ENCODE results near the gene CDH8.

CDH8 gene

DNA sequence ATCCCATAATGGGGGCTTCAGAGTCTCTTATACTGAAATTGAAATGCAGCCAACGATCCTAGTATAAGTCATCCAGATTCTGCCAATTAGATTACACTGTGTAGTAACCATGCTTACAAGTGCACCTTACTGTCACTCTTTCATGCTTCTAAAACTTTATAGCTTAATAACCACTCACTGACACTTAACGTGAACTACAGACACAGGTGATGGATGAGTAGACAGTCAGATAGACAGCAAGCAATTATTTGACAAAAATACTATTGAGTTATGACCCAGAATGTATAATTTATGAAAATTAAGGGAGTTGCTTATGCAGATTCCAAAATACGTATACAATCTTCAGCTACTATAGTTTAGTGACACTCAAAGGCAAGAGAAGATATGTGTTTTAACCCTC is 6.3 kb downstream of the CDH8 start:
- no peak for DNase-seq

DNA sequence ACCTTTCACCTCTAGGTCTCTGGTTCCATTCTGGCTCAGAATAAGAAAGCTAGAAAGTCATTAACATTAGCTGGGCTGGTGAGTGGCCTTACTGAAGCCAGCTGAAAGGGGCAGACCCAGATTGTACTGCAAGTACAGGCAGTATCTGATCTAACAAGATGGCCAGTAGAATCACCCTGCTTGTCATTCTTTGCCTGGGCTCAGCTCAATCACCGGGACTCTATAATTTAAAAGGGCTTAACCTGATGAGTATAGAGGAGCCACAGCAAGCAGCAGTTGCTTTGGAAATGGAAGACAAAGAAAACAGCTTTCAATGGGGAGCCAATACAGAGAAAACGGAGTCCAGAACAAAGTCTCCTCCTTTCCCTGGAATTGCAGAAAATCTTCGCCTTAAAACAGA is 13.6 kb downstream of the CDH8 start:
- no peak for DNase-seq

DNA sequence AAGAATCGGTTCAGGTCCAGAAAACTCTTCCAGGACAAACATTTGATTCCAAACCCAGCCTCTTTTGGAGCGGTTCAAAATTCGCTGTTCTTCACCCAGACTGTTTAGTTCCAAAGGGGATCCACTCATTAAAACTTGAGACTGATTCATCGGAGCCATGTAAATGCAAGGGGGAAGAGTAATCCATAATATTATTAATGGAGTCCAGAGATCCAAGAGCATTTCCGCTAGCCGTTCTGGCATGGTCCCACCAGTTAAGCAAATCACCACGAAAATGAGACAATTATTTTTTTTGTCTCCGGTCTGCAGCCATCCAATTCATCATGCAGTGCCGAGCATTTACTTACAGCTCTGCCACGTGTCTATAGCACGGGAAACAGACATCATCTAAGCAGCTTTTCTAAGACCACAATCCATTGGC is 15.1 kb downstream of the CDH8 start:
- DNase-seq = no peak

DNA sequence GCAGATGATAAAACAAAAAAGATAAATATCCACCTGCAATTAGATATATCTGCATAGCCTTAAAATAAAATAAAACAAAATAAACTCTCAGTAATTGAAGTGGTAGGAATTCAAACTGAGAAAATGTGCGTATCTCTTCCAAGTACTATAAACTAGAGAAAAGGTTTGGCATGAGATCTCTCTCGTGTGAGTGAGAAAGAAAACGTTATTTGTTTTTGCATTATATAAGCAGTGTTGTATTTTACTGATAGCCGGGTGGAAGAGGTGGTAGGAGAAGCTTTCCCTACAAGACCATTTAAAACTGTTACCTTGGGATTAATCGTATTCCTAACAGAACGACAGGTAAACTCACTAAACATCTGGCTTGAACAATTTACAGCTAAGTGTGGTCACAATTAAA is 15.6 kb downstream of the CDH8 start:
- DNase-seq = no peak

DNA sequence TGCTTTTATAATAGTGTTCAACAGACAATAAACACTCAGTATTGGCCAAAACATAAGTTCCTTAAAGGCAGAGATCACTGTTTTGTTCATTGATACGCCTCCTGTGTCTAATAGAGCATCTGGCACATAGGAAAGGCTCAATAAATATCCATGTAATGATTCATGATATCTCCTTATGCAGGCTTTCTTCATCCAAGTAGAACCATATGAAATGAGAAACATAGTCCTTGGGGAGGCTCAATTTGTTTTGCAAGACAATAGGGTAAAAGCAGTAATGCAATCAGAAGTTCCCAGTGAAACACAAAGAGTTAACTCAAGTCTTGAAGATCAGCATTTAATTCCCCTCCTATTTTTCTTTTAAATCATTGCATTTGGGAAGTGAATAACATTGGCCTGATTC is 16.4 kb downstream of the CDH8 start:
- DNase-seq = no peak

DNA sequence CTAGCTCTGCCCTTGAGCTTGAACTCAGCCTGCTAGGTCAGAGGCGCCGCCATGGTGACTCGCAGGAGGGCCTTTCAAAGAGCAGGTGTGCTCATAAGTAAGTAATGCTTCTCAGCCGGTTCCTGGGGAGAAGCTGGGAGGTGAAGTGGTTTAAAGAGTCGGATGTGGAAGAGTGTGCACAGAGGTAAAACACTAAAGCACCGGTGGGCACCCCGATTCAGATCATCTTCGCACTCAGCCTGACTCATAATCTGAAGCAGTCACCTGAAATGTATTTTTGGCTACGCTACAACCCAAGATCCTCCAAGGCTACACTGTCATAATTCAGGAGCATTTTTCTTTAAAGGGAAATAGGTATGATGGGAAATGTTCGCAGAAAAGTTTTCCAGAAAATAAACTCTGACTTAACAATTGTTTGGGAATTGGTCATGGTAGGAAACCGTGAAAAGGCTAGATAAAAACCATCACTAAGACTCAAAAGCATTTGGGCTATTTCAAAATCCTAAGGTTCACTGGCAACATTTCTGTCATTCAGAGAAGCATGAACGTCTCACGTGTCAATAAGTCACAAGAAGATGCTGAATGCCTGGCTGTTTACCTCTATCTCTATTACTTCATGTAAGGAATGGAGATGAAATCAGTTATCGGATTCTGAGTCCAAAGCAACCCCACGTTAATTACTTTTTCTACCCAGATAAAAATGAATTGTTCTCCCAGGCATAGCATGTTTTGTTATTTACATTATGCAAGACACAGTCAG is 17.8 kb downstream of the CDH8 start:
- DNase-seq = no peak

DNA sequence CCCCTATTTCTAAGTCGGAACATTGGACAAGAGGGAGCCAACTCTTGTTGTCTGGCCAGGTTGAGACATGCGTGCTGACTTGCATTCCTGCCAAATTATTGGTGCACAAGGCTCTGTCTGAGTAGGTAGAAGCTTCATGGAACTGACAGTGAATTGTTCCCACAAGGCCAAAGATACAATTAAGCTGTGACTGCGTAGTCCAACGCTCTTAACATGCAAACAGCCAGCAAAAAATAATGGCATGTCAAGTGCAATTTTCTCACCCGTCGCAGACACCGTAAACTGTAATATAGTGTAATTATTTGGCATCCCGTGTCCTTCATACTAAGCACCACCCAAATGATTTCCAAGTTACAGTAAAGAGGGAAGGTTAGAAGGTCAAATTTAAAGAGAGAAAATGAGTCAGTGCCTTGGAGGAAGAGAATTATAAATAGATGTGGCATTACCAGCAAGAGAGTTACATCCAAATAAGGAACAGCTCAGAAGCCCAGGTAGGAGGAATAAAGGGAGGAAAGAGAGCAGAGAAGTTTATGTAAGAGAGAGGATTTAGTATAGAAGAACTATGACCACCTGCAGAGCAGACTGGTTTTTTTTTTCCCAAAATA is 21.8 kb downstream of the CDH8 start:
- no peak for DNase-seq

DNA sequence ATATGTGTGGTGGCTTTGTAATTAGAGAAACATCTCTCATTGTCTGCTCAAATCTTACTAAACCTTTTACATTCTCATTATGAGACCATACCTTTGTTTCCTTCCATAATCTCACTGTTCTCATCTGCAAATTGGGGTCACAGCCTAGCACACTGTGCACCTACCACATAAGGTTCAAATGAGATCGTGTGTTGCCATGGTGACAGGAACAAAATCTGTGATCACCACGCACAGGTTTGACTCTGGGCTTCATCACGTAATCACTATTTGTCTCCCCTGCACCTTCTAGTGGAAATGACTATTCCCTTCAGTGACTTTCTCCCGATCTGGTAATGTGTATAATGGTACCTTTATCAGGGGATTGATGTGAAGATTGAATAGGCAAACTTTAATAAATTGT is 26.1 kb downstream of the CDH8 start:
- DNase-seq = no peak

DNA sequence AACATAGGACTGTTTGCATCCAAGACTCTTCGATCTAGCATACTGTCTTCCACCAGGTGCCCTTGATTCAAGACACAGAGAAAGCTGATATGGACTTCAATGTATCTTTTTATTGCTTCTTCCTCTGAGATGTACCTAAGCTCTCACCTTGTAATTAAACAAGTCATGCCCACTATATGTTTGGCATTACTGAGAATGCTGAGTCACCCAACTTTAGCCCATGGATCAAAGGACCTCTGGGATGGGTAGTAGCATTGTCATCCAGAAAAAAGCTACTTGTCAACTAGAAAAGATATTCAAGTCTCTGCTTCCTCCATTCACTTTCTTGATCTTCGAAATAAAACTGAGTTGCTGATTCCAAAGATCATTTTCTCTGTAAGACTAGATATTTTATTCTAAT is 37.8 kb downstream of the CDH8 start:
- no peak for DNase-seq

DNA sequence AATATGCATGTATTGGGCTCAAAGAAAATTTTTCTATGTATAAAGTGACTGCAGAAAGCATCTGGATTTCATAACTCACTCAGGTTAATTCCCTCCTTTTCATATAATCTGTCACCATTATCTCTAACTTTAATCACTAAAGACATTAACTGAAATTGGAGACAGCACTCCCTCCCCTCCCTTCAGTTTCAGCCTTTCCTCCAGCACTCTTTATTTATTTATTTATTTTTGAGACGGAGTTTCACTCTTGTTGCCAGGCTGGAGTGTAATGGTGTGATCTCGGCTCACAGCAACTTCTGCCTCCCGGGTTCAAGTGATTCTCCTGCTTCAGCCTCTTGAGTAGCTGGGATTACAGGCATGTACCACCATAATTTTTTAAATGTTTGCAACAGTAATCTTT is 43.1 kb downstream of the CDH8 start:
- no peak for DNase-seq

DNA sequence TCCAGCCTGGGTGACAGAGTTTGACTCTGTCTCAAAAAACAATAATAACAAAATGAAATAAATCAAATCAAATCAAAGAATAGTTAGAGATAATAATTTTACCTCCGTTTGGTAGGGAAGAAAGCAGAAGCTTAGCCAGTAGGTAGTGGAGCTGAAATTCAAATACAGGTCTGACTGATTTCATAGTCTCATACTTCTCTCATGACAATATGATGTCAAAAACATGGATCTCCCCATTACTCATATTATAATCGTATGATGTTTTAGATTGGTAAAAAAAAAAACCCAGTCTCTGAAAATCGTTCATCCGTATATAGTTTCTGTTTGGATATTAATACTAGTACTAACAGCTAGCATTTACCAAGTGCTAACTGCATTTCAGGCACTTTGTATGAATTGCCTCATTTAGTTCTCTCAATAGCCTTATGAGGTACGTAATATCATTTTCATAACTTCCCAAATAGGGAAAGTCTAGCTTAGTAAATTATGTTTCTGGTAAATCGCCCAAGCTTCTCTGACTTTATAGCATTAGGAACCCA is 48.7 kb downstream of the CDH8 start:
- DNase-seq = no peak

DNA sequence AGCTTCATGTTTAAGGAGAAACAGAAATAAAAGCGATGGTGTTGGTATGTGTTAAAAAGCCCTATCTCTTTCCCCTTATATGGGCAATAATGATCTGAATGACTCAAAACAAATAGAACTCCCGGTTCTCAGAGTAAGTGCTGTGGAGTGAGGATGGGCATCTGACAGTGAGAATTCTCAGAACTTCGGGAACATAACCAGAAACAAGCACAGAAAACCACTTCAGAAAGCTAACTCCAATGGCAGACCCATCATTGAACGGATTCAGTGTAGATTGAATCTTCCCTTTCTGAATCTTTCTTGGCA is 67.2 kb downstream of the CDH8 start:
- no peak for DNase-seq

DNA sequence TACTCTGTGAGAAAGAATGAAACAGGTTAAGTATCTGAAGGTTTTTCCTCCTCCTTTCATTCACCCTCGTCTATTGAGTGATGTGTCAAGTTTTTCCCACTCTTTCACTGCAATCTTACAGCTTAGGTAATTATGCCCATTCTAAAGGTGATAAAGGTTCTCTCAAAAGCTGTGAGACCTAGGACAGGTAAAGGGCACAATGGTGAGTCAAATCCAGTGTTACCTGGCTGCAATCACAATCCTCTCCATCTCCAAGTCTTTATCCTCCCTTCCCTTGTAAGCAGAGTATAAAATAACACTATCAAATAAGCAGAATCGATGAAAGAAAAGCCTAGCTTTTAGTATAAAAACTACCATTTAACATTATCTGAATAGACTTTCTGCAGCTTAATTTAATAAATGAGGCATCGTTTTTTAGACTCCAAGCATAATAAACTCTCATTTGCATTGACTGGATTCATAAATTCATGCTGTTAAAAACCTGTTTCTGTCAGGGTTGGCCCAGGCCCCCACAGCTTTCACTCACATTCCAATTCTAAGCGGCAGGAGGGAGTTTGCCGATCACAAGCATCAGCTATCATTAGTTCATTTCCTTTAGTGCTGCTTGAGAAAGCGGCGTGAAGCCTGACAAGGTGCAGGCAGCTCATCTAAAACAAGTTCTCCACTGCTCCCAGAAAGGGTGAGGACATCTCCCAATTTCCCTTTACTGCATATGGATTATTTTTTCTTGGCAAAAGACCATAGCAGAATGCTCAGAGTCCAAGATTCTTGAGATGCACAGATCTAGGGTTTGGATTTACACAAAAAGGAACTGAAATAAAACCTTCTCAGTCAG is 67.8 kb downstream of the CDH8 start:
- DNase-seq = no peak

DNA sequence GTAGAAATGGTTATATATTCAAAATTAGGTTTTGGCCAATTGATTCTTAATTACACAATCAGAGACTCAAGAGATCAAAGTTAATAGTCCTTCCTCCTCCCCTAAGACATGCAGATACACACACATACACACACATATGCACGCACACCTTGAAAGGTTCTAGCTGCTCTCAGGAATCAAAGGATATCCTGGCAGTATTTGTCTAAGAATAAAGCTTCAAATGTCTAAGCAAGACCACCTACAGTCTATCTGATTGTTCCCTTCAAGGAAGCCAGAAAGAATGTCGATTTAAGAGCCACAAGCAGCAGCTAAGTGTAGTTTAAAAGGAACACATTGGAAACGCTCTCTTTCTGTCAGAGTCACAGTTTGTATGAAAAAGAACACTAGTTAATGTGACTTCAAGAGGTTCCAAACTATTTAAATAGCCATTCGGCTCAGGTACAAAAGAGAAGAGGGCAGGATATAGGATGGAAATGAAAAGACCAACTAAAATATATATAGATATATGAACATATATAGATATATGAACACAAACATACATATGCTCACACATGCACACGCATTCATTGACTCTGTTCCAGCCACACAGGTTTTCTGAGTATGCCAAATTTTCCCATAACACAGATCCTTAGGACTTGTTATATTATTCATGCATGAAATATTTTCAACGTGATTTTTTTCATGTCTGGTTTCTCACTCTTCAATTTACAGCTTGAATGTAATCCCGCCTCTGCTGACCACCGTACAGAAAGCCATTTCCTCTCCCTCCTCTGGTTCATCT is 79.0 kb downstream of the CDH8 start:
- DNase-seq = no peak

DNA sequence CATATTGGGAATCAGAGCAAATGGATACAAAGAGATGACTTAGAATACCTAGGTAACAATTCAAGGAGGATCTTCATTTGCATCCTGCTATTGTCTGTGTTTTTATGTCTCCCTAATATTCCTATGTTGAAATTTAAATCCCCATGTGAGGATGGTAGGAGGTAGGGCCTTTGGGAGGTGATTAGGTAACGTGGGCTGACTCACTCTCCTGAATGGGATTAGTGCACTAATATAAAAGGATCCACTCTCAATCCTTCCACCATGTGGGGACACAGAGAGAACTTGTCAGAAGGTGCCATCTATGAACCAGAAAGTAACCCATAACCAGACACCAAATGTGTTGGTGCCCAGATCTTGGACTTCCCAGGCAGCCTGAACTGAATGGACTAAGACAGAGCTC is 83.4 kb downstream of the CDH8 start:
- no peak for DNase-seq

DNA sequence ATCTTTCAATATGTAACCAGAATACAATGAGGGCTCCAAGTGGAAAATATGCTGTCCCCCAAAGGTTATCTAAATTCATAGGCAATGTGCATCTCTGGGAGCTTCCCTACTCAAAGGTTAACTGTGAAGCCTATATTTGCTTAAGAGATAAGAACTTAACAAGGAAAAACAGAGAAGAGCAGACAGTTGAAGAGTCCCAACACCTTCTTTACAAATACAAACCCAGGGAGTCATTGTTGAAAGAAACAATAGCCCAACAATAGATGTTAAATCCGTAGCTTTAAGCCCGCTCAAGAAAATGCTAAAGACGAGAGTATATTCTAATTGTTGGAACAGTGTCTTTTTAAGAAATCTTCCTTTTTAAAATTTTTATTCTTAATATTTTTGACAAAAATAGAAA is 87.8 kb downstream of the CDH8 start:
- DNase-seq = no peak

DNA sequence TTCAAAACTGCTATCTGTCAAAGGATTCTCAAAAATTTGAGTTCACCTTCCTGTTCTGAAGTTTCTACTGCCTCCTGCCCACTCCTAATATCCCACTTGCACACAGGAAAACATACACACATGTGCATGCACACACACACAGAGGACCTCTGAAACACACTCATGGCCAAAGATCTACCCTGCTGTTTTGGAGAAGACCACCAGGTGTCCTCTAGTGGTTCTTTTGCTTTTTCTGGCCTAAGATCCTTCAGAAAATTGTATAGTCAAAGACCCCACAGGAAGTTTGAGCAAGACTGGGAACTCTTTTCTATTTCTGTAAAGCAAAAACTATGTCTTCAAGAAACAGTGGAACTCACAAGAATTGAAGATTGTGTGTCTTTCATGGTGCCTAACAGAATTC is 90.2 kb downstream of the CDH8 start:
- DNase-seq = no peak

DNA sequence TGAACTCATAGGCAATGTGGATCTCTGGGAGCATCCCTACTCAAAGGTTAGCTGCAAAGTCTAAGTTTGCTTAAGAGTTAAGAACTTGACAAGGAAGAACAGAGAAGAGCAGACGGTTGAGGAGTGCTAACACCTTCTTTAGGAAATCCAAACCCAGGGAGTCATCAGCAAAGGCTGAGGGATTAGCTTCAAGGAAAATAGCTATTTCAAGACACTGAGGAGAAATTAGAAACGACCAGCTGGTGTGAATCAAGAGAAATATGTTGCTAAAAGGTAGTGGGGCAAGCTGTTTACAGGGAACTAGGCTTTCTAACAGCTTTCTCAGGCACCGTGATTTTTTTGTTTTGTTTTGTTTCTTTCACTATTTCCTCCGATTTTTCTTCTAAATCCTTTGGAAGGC is 90.7 kb downstream of the CDH8 start:
- DNase-seq = no peak

DNA sequence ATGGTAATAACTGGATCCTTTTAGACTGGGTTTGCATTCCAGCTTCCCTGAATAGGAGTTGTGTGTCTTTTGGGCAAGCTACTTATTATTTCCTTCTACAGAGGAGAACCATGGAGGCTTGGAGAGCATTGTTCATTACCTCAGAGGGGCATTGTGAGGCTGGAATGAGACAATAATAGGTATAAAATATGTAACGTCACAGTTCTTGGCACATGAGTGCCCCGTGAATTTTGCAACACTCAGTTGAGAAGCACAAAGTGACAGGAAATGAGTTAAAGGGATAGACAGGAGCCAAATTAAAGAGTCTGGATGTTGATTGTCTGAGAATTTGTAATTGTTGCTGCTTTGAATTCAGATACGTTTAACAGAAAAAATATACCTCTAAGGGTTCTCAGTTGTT is 92.2 kb downstream of the CDH8 start:
- DNase-seq = no peak

DNA sequence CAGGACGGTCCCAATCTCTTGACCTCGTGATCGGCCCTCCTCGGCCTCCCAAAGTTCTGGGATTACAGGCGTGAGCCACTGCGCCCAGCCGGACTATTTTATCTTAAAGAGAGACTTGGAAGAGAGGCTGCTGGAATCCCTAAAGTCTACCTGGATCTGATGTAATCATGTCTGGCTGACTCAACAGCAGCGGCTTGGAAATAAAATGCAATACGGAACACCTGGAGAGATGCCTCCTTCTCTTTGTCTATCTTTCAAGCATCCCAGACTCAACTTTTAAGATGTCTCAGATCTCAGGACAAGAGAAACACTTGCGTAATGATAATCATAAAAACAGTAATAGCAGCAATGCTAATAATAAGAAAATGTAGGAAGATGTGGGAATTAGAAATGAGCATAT is 95.6 kb downstream of the CDH8 start:
- DNase-seq = no peak

DNA sequence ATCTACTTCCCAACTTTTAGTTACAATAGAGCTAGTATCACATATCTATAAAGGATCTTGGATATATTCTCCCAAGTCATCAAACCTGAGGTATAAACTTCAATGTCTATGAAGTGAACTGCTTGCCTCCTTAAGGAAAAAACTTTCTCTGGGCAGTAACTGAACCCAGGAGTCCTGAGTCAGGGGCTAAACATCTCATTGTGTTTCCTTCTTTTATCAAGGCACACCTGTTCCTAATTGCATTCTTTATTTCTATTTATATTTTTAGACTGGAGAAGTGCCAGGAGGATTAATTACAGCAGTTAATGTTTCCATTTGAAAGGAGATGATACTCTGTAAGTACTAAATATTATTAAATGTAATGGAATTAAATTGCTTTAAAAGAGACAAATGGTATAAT is 98.6 kb downstream of the CDH8 start:
- DNase-seq = no peak

DNA sequence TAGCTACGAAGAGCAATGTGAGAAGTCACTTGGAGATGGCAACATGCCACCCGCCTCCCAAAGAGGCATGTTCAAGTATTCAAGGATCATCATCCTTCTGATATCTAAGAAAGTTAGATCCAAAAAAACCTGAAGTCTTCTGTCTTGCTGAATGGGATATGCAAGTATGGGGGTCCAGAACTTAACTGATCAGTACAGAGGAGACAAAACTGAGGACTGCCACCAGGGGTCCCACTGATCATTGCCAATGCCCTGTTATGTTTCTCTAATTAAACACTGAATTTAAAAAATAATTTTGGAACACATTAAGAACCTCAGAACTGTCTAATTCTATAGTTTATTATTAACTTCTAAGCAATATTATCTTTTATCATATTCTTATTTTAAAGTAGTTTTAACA is 99.7 kb downstream of the CDH8 start:
- DNase-seq = no peak

DNA sequence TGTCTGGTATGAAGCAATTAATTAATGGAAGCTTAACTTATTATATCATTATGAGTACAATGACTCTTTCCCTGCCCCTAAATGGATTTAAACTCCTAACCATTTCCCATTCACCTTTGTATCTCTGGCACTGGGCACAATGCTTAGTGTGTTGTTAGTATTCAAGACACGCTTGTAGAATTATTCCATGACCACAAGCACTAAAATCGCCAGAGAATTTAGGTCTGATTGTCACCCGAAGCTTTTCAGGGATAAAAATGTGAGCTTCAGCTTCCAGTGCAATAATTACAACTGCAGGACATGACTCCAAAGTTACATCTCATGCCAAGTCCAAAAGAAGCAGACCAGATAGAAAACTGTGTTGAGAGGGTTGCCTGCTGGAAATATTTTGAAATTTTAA is 101.6 kb downstream of the CDH8 start:
- no peak for DNase-seq

All from activated CD4-positive, alpha-beta T cell treated with anti-CD3 and anti-CD28 coated beads for 1 hour (primary cell).